OCI-LY7 (cell line): ENCODE data around the gene DCPS.
"Not testable (repeated sequence)": the region's sequence is repeated elsewhere in the genome, so short reads cannot be mapped to it uniquely, and the experiment has no call there.

Experiments used
- CTCF ChIP-seq: fragments of 200-600 bp; sonication (generic); conservative IDR thresholded peaks from 2 replicates; pipeline ENCODE4 v1.5.1; 2014; ENCODE audit warnings: mild to moderate bottlenecking, antibody characterized with exemption, low read length, moderate library complexity, mixed read lengths
- EZH2phosphoT487 ChIP-seq: fragments of 200-600 bp; sonication (generic); IDR thresholded peaks from 2 replicates; pipeline ENCODE4 v1.6.1; 2018; ENCODE audit warnings: low read depth, borderline replicate concordance, mild to moderate bottlenecking, mixed run types, antibody characterized with exemption, low read length, moderate library complexity, mixed read lengths

GRCh38 chr11:126364735-126365134, 60.9 kb downstream of the DCPS start:
- not testable (repeated sequence) for TF ChIP-seq CTCF, EZH2phosphoT487
